Measurements from ENCODE around the gene HK1. TPM values are rescaled to one million over a fixed set of nuclear protein-coding genes. Genes with fewer than 3 reads are reported as not detected.

Gene HK1
- total RNA-seq, 1 donor from 2014 or later = 139 TPM

- intact Hi-C loops (cut with micrococcal nuclease) = no loop called here
These were observed 119.7 kb downstream of the HK1 start for GRCh38 chr10:69397972-69398371.

- intact Hi-C loops (cut with micrococcal nuclease) = no loop called here
These were observed 120.2 kb downstream of the HK1 start for GRCh38 chr10:69398466-69398865.

DNA sequence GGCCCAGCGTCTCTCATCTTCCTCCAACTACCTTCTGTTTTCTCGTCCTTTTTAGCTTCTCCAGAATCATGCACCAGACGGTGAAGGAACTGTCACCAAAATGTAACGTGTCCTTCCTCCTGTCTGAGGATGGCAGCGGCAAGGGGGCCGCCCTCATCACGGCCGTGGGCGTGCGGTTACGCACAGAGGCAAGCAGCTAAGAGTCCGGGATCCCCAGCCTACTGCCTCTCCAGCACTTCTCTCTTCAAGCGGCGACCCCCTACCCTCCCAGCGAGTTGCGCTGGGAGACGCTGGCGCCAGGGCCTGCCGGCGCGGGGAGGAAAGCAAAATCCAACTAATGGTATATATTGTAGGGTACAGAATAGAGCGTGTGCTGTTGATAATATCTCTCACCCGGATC is 122.6 kb downstream of the HK1 start:
- intact Hi-C loops (cut with micrococcal nuclease) = loop anchor here (10.0 kb wide), 1 partner anchor 764 kb away; no protein-coding TSS in a partner anchor

DNA sequence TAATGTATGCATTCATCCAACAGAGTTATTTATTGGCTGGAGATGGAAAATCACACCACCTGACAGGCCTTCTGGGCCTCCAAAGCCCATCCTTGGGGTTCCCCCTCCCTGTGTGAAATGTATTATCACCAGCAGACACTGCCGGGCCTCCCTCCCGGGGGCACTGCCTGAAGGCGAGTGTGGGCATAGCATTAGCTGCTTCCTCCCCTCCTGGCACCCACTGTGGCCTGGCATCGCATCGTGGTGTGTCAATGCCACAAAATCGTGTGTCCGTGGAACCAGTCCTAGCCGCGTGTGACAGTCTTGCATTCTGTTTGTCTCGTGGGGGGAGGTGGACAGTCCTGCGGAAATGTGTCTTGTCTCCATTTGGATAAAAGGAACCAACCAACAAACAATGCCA is 123.1 kb downstream of the HK1 start:
- intact Hi-C loops (cut with micrococcal nuclease) = loop anchor here (10.0 kb wide), 1 partner anchor 763 kb away; no protein-coding TSS in a partner anchor

DNA sequence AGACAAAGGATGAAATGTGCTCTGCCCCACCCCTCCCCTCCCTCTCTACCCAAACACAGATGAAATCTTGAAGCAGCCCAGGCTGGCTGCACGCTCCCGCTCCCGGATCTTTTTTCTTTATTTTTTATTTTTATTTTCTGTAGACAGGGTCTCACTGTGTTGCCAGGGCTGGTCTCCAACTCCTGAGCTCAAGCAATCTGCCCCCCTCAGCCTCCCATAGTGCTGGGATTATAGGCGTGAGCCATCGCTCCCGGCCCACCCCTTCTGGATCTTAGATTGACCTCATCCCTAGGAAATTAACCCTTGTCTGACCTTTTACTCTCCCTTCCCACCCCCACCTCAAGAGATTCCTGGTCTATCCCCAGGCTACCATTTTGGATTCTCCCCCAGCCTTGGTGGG is 124.1 kb downstream of the HK1 start:
- intact Hi-C loops (cut with micrococcal nuclease) = loop anchor here (10.0 kb wide), 1 partner anchor 762 kb away; no protein-coding TSS in a partner anchor

DNA sequence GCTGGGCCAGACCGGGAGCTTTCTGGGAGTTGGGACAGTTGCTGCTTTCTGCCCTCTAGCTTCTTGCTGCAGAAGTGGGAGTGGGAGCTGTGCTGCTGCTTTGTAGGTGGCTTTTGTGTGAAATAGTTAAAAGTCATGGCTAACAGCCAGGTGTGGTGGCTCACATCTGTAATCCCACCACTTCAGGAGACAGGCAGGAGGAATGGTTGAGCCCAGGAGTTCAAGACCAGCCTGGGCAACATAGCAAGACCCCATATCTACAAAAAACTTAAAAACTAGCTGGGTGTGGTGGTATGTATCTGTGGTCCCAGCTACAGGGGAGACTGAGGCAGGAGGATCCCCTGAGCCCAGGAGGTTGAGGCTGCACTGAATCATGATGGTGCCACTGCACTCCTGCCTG is 124.8 kb downstream of the HK1 start:
- intact Hi-C loops (cut with micrococcal nuclease) = loop anchor here (10.0 kb wide), 1 partner anchor 762 kb away; no protein-coding TSS in a partner anchor

GRCh38 chr10:69403519-69403918 is 125.2 kb downstream of the HK1 start:
- intact Hi-C loops (cut with micrococcal nuclease) = loop anchor here (10.0 kb wide), 1 partner anchor 761 kb away; no protein-coding TSS in a partner anchor

DNA sequence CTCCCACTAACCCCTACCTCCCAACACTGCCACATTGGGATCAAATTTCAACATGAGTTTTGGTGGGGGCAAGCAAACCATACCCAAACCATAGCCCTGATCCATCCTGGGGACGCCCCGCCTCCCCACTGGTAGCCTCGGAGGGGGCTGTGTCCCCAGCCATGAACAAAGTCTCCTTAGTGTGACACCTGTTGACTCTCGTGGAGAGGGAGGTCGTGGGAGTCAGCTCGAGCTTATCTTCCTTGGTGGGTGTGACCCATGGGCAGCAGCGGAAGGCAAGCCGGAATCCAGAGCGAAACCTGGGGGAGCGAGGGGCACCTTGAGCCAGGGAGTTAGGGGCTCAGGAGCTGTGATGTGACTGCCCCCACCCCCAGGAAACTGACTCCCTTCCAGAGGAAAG is 126.5 kb downstream of the HK1 start:
- intact Hi-C loops (cut with micrococcal nuclease) = loop anchor here (5.0 to 10.0 kb wide), 3 partner anchors 397 to 760 kb away; partner anchors contain the start of gene KIFBP

DNA sequence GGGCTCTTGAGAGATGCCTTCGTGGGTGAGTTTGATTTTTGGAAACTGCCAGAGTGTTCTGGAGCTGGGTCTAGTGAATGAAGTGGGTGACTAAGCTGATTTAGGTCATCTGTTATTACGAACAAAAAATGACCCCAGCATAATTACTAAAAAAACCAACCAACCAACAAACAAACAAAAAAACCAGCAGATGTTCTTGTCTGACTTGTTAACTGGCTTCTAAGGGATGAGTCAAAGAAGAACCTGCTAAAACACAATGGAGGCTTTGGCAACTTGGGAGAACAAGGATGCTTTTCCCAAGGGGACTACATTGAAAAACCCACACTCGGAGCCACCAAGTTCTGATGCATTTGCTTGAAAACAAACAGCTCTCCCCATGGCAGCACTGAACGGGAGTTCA is 126.9 kb downstream of the HK1 start:
- intact Hi-C loops (cut with micrococcal nuclease) = loop anchor here (5.0 to 10.0 kb wide), 3 partner anchors 398 to 760 kb away; partner anchors contain the start of gene KIFBP

DNA sequence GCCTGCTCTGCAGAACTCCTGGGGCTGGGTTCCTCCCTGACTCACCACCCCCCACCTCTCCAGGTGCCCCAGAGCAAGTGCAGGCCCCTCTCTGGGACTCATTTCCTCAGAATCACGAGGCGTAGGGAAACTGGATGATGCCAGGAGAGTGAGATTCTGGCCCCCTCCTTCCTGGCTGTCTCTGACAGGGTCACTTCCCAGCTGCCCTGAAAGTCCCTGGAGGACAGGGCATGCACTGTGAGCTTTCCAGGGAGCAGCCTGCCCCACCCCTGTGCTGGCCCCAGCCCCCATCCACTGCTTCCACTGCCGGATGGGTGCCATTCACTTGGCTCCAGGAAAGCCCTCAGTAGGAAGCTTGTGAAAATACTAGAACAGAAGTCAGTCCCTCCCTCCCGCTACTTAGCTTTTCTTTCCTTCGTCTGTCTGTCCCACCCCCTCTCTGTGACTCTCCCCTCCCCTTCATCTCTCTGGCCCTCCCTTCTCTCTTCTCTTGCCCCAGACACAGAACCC is 128.1 kb downstream of the HK1 start:
- intact Hi-C loops (cut with micrococcal nuclease) = loop anchor here (5.0 to 10.0 kb wide), 3 partner anchors 399 to 758 kb away; partner anchors contain the start of gene KIFBP

DNA sequence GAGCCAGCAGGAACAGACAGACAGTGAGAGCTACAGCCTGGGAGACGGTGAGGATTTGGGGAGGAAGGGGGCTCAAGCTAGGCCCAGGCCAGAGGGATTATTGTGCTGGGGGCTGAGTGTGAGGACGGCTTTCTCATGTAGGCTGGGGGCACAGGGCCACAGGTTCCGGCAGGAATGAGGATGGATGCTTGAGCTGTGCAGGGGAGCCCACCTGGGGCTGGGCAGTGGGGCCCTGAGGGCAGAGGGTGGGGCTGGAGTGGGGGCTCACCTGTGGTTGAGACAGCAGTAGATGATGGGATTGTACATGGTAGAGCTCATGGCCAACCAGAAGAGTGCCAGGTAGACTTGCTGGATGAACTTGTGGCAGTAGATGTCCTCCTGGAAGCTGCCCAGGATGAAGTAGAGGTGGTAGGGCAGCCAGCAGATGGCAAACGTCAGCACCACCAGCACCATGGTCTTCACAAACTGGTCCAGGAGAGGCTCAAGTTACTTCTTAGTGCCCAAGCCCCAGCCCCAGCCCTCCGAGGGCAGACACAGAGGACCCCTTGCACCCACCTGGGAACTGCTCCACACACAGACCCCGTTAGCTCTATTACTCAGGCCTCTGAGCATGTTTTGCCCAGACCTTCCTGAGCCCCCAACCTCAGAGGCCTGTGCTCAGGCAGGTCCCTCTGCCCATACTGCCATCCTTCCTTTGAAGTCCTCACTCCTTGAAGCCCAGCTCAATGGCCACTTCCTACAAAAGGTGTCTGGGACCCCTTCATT is 128.7 kb downstream of the HK1 start:
- intact Hi-C loops (cut with micrococcal nuclease) = loop anchor here (5.0 to 10.0 kb wide), 3 partner anchors 400 to 758 kb away; partner anchors contain the start of gene KIFBP

DNA sequence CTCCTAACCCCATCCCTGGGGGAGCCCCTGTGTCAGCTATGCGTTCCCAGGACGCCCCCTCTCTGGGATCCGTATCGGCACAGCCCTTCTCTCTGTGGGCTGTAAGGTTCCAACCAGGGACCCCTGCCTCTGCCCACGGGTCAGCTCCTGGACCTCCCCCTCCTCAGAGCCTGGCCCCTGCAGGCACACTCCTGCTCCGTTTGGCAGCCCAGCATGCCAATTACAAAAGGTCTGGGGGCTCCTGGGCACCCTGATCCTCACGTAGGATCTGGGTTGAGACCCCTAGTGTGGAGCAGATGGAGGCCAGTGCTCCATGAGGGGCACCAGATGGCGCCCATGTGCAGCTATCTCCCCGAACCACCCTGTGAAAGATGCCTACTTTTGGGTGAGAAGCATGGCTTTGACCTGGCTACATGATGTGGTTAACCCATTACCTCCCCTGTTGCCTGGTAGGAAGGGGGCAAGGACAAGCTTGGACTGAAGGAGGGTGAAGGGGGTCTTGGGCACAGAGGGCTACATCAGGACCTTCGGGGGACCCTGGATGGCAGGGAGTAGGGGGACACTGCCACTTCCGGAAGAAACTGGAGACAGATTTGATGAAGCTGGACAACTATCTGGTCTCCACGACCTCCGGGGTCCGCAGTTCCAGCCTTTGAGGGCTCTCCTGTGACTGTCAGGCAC is 129.5 kb downstream of the HK1 start:
- intact Hi-C loops (cut with micrococcal nuclease) = loop anchor here (1.0 to 10.0 kb wide), 12 partner anchors 19 to 757 kb away; partner anchors contain the start of genes DDX50, KIFBP, SUPV3L1 and VPS26A

- intact Hi-C loops (cut with micrococcal nuclease) = loop anchor here (1.0 to 10.0 kb wide), 14 partner anchors 18 to 756 kb away; partner anchors contain the start of genes DDX50, FAM241B, KIFBP and SUPV3L1
These were observed 130.3 kb downstream of the HK1 start for GRCh38 chr10:69408318-69409175.

- intact Hi-C loops (cut with micrococcal nuclease) = loop anchor here (1.0 to 10.0 kb wide), 8 partner anchors 18 to 756 kb away; partner anchors contain the start of genes DDX50, FAM241B, KIFBP and SUPV3L1
These were observed 130.8 kb downstream of the HK1 start for GRCh38 chr10:69409176-69409495.

DNA sequence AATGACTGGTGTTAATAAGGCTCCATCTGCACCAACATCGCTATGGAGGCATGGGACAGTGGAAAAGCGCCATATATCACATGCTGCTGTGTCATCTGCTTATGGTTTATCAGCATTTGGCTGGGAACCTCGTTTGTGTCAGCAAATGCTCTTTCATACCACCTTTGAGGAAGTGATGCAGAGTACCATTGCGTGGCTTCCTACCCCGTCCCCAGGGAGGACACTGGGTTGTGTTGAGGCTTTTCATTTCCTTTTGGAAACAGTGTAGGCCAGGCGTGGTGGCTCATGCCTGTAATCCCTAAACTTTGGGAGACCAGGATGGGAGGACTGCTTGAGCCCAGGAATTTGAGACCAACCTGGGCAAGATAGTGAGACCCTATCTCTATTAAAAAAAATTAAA is 131.7 kb downstream of the HK1 start:
- intact Hi-C loops (cut with micrococcal nuclease) = loop anchor here (1.0 to 10.0 kb wide), 8 partner anchors 17 to 755 kb away; partner anchors contain the start of genes DDX50, FAM241B, KIFBP and SUPV3L1

GRCh38 chr10:69410487-69410886 is 132.2 kb downstream of the HK1 start:
- intact Hi-C loops (cut with micrococcal nuclease) = no loop called here

- intact Hi-C loops (cut with micrococcal nuclease) = no loop called here
These were observed 133.2 kb downstream of the HK1 start for GRCh38 chr10:69411476-69411875.

DNA sequence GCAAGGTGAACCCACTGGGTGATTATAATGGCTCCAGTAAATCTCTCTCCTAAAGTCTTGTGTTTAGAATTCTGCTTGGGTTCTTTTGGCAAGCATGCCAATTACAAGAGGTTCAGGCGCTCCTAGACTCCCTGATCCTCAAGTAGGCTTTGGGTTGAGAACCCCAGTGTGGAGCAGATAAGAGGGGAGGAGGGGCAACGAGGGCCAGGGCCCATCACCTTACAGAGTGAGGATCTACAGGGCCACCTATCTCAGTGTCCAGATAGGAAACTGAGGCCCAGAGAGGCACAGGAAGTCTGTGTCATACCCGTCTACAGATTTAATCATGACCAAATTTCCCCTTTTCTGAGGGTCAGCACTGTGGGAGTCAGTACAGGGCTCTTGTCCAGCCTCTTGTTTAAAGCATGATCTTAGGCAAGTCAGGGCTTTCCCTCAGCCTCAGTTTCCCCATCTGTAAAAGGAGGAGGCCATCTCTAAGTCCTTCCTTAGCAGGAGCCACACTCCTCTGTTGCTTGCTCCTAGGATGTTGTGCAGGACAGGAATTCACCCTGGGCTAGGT is 134.0 kb downstream of the HK1 start:
- intact Hi-C loops (cut with micrococcal nuclease) = no loop called here

GRCh38 chr10:69413221-69413865 is 135.0 kb downstream of the HK1 start:
- intact Hi-C loops (cut with micrococcal nuclease) = no loop called here
